ENCODE measurements around the gene FAM89B. TPM values are rescaled to one million over a fixed set of nuclear protein-coding genes. Genes with fewer than 3 reads are reported as not detected.

The FAM89B gene
- total and polyA plus RNA-seq, 4 donors: 49.5 to 83.4 (median 65.9) TPM

GRCh38 chr11:65575568-65576231 is 3.4 kb downstream of the FAM89B start, which contains the start of gene EHBP1L1:
TSS of gene EHBP1L1 (plus strand) at chr11:65576053. CDS start at chr11:65576303, 250 bp downstream.
- DNase-seq: peak; percentile 86 to 93
- Histone ChIP-seq H3K4me3 (ENCODE audit: low read length in 2 of 2) (peak within 1 kb of the TSS; percentile 82 to 84), H3K4me1 (ENCODE audit: control insufficient read depth in 1 of 2, insufficient read depth in 2 of 2, low read length in 2 of 2) (no peaks in the 10 kb centered on the region), H3K36me3 (ENCODE audit: control insufficient read depth in 1 of 2, insufficient read depth in 2 of 2, low read length in 1 of 2) (no peaks in the 10 kb centered on the region), H3K27me3 (ENCODE audit: control insufficient read depth in 1 of 2, insufficient read depth in 2 of 2, low read length in 1 of 2) (no peaks in the 10 kb centered on the region), H3K27ac (ENCODE audit: low read depth in 1 of 2, low read length in 2 of 2) (peak within 1 kb of the TSS; percentile 25 to 78), H3K9me3 (ENCODE audit: control insufficient read depth, low read length) (no peaks in the 10 kb centered on the region)
- intact Hi-C loops (cut with DNase I): loop anchor here in 1 of 2 donors (2.0 to 5.0 kb wide), 5 partner anchors 17 to 153 kb away; partner anchors contain the start of genes LTBP3, MAP3K11, NEAT1 and PCNX3
- 1 to 2% methylated on average over 18 to 69 of the region's 69 CpGs for WGBS, 2 donors
- ATAC-seq (ENCODE audit: low FRiP score): peak; percentile 17

- Histone ChIP-seq H3K9me3 (ENCODE audit: control insufficient read depth, low read length) (no peaks in the 10 kb centered on the region), H3K4me3 (ENCODE audit: low read length in 2 of 2) (peak overlapping the region; percentile 82 to 84), H3K36me3 (ENCODE audit: control insufficient read depth in 1 of 2, insufficient read depth in 2 of 2, low read length in 1 of 2) (peaks cover 0 to 4% of the 10 kb centered on the region in 2 donors), H3K27ac (ENCODE audit: low read depth in 1 of 2, low read length in 2 of 2) (peak overlapping the region; percentile 25 to 59), H3K27me3 (ENCODE audit: control insufficient read depth in 1 of 2, insufficient read depth in 2 of 2, low read length in 1 of 2) (no peaks in the 10 kb centered on the region), H3K4me1 (ENCODE audit: control insufficient read depth in 1 of 2, insufficient read depth in 2 of 2, low read length in 2 of 2) (no peaks in the 10 kb centered on the region)
- no peak for DNase-seq
- intact Hi-C loops (cut with DNase I): loop anchor here in 1 of 2 donors (2.0 to 5.0 kb wide), 3 partner anchors 16 to 154 kb away; partner anchors contain the start of genes MAP3K11, NEAT1 and PCNX3
- WGBS, 2 donors: 0 to 1% methylated on average over 25 to 26 of the region's 26 CpGs
- no peak for ATAC-seq (ENCODE audit: low FRiP score)
These were observed 4.0 kb downstream of the FAM89B start for GRCh38 chr11:65576232-65576866.

DNA sequence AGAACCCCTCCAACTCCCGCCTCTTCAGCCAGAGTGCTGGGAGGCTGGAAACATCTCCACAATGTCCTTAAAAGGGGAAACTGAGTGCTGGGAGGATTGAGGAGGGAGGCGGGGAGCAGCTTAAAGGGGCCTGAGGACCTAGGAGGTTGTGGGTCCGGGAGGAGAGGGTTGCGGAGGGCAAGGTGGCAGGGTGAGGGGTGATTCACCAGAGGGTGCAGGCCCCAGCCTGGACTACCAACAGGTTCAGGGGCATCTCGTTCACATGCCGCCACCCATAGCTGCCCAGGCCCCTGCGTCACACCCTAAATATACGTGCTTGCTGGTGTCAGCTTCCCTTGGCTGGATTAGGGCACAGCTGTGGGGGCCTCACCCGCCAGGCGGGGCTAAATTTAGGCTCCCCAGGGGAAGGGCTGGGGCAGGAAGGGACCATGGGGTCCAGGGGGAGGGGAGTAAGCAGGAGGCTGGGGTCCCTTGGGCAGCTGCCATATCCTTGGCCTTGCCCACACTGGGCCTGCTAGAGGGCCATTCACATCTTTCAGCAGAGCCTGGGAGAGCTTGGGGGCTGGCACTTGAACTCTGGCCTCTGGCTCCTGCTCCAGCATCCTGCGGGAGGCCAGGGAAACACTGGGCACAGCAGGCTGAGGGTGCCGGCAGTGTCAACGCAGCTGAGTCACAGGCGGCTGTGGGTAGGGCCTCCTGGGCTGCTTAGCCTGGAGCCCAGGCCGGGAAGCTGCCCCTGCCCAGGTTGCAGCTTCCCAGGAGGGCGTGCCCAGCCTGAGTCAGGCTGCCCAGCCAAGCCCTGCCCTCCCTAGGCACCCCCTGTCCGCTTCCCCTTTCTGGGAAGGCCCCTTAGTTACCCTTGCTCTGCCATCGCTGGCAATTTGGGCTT is 4.8 kb downstream of the FAM89B start:
- 1% methylated on average over 13 to 18 of the region's 18 CpGs for WGBS, 2 donors
- Histone ChIP-seq H3K9me3 (ENCODE audit: control insufficient read depth, low read length) (no peaks in the 10 kb centered on the region), H3K4me3 (ENCODE audit: low read length in 2 of 2) (peak overlapping the region; percentile 82 to 84), H3K27ac (ENCODE audit: low read depth in 1 of 2, low read length in 2 of 2) (peak overlapping the region; percentile 25 to 59), H3K36me3 (ENCODE audit: control insufficient read depth in 1 of 2, insufficient read depth in 2 of 2, low read length in 1 of 2) (peaks cover 5 to 8% of the 10 kb centered on the region in 2 donors), H3K4me1 (ENCODE audit: control insufficient read depth in 1 of 2, insufficient read depth in 2 of 2, low read length in 2 of 2) (no peaks in the 10 kb centered on the region), H3K27me3 (ENCODE audit: control insufficient read depth in 1 of 2, insufficient read depth in 2 of 2, low read length in 1 of 2) (no peaks in the 10 kb centered on the region)
- intact Hi-C loops (cut with DNase I): loop anchor here in 1 of 2 donors (2.0 to 5.0 kb wide), 3 partner anchors 16 to 155 kb away; partner anchors contain the start of genes MAP3K11, NEAT1 and PCNX3
- ATAC-seq (ENCODE audit: low FRiP score) (peak; percentile 71), DNase-seq (peak; percentile 92 to 94)

DNA sequence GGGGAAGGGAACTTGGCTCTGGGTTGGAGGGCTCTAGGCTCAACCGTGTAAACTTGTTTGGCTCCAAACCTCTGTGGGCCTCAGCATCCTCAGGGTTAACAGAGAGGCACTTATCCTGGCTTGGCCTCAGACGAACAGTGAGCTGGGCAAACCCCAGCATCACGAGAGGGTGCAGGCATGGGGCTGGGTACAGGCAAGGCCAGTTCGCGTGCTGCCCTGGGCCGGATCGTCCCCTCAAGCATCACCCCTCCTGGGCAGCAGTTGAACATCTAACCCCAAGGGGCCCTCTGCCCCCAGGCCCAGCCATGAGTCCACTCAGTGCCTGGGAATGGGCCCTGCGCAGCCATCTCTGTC is 5.4 kb downstream of the FAM89B start:
- intact Hi-C loops (cut with DNase I): loop anchor here in 1 of 2 donors (2.0 to 5.0 kb wide), 3 partner anchors 15 to 155 kb away; partner anchors contain the start of genes MAP3K11, NEAT1 and PCNX3
- WGBS, 2 donors: 3 to 9% methylated on average over 8 of the region's 8 CpGs

GRCh38 chr11:65578134-65578533 is 5.8 kb downstream of the FAM89B start:
- ATAC-seq (ENCODE audit: low FRiP score) (no peak), DNase-seq (no peak)
- intact Hi-C loops (cut with DNase I): loop anchor here in 1 of 2 donors (5.0 kb wide), 1 partner anchor 156 kb away; the partner anchor contains the start of gene NEAT1
- no peak overlapping the region for H3K4me3 ChIP-seq (ENCODE audit: low read length in 2 of 2)
- H3K9me3 ChIP-seq (ENCODE audit: control insufficient read depth, low read length): no peaks in the 10 kb centered on the region
- peaks cover 5 to 8% of the 10 kb centered on the region in 2 donors for H3K36me3 ChIP-seq (ENCODE audit: control insufficient read depth in 1 of 2, insufficient read depth in 2 of 2, low read length in 1 of 2)
- H3K4me1 ChIP-seq (ENCODE audit: control insufficient read depth in 1 of 2, insufficient read depth in 2 of 2, low read length in 2 of 2): no peaks in the 10 kb centered on the region
- 80 to 86% methylated on average over 7 of the region's 7 CpGs for WGBS, 2 donors
- H3K27me3 ChIP-seq (ENCODE audit: control insufficient read depth in 1 of 2, insufficient read depth in 2 of 2, low read length in 1 of 2): no peaks in the 10 kb centered on the region
- H3K27ac ChIP-seq (ENCODE audit: low read depth in 1 of 2, low read length in 2 of 2): peak overlapping the region in 1 of 2 donors; percentile 59

More for the DNA sequence above, 5.4 kb downstream of the FAM89B start:
- Histone ChIP-seq H3K4me1 (ENCODE audit: control insufficient read depth in 1 of 2, insufficient read depth in 2 of 2, low read length in 2 of 2) (no peaks in the 10 kb centered on the region), H3K27me3 (ENCODE audit: control insufficient read depth in 1 of 2, insufficient read depth in 2 of 2, low read length in 1 of 2) (no peaks in the 10 kb centered on the region), H3K36me3 (ENCODE audit: control insufficient read depth in 1 of 2, insufficient read depth in 2 of 2, low read length in 1 of 2) (peaks cover 5 to 8% of the 10 kb centered on the region in 2 donors), H3K4me3 (ENCODE audit: low read length in 2 of 2) (peak overlapping the region in 1 of 2 donors; percentile 82), H3K27ac (ENCODE audit: low read depth in 1 of 2, low read length in 2 of 2) (peak overlapping the region; percentile 14 to 59), H3K9me3 (ENCODE audit: control insufficient read depth, low read length) (no peaks in the 10 kb centered on the region)
- no peak for ATAC-seq (ENCODE audit: low FRiP score)
- no peak for DNase-seq

- no peak overlapping the region for H3K27ac ChIP-seq (ENCODE audit: low read depth in 1 of 2, low read length in 2 of 2)
- H3K36me3 ChIP-seq (ENCODE audit: control insufficient read depth in 1 of 2, insufficient read depth in 2 of 2, low read length in 1 of 2): peaks cover 5 to 8% of the 10 kb centered on the region in 2 donors
- H3K4me1 ChIP-seq (ENCODE audit: control insufficient read depth in 1 of 2, insufficient read depth in 2 of 2, low read length in 2 of 2): no peaks in the 10 kb centered on the region
These were observed 6.3 kb downstream of the FAM89B start for GRCh38 chr11:65578667-65579066.

GRCh38 chr11:65579291-65579690 is 7.0 kb downstream of the FAM89B start:
- H3K36me3 ChIP-seq (ENCODE audit: control insufficient read depth in 1 of 2, insufficient read depth in 2 of 2, low read length in 1 of 2): peaks cover 5 to 10% of the 10 kb centered on the region in 2 donors
- intact Hi-C loops (cut with DNase I): loop anchor here in 1 of 2 donors (5.0 kb wide), 1 partner anchor 157 kb away; the partner anchor contains the start of gene NEAT1

More at GRCh38 chr11:65578667-65579066, 6.3 kb downstream of the FAM89B start:
- H3K4me3 ChIP-seq (ENCODE audit: low read length in 2 of 2): no peak overlapping the region
- no peak for DNase-seq
- no peaks in the 10 kb centered on the region for H3K27me3 ChIP-seq (ENCODE audit: control insufficient read depth in 1 of 2, insufficient read depth in 2 of 2, low read length in 1 of 2)
- no peaks in the 10 kb centered on the region for H3K9me3 ChIP-seq (ENCODE audit: control insufficient read depth, low read length)
- intact Hi-C loops (cut with DNase I): loop anchor here in 1 of 2 donors (5.0 kb wide), 1 partner anchor 156 kb away; the partner anchor contains the start of gene NEAT1
- 65 to 74% methylated on average over 3 of the region's 3 CpGs for WGBS, 2 donors
- no peak for ATAC-seq (ENCODE audit: low FRiP score)

More at GRCh38 chr11:65579291-65579690, 7.0 kb downstream of the FAM89B start:
- DNase-seq (no peak), ATAC-seq (ENCODE audit: low FRiP score) (no peak)
- Histone ChIP-seq H3K27ac (ENCODE audit: low read depth in 1 of 2, low read length in 2 of 2) (no peak overlapping the region), H3K27me3 (ENCODE audit: control insufficient read depth in 1 of 2, insufficient read depth in 2 of 2, low read length in 1 of 2) (no peaks in the 10 kb centered on the region), H3K9me3 (ENCODE audit: control insufficient read depth, low read length) (no peaks in the 10 kb centered on the region), H3K4me3 (ENCODE audit: low read length in 2 of 2) (no peak overlapping the region), H3K4me1 (ENCODE audit: control insufficient read depth in 1 of 2, insufficient read depth in 2 of 2, low read length in 2 of 2) (no peaks in the 10 kb centered on the region)
- WGBS, 2 donors: 81 to 89% methylated on average over 3 to 4 of the region's 4 CpGs
